Panc1 (cell line): ENCODE results near the gene CD276. TPM values are rescaled to one million over a fixed set of nuclear protein-coding genes. Genes with fewer than 3 reads are reported as not detected.

Experiments
- ATAC-seq: fragments of 200-7000 bp; cut with Tn5 transposase; 2 replicates; pipeline ENCODE4 v1.9.1; 2020; ENCODE audit warnings: mild to moderate bottlenecking, moderate library complexity
- BruUV-seq: library from RNA; stranded (reverse); fragments of 400-500 nt; replicated peaks from 2 replicates; lab custom pipeline; 2021; lab: Mats Ljungman, UMichigan
- CTCF ChIA-PET: fragments of 300-600 bp; sonication (Branson Sonifier 250); formaldehyde crosslinking; loops from one replicate; lab custom pipeline; 2022; ENCODE audit warnings: antibody characterized with exemption; lab: Charles Lee
- POLR2A ChIA-PET: fragments of 300-600 bp; sonication (Branson Sonifier 250); formaldehyde crosslinking; loops from one replicate; lab custom pipeline; 2022; ENCODE audit warnings: antibody characterized with exemption; lab: Charles Lee
- DNase-seq: peaks from one replicate; pipeline ENCODE4 v3.0.0-alpha.2; 2010; ENCODE audit warnings: low read depth, low spot score
- H3K27ac ChIP-seq: 2 replicates; pipeline ENCODE4 v1.5.1; 2011; ENCODE audit warnings: mild to moderate bottlenecking, low read length, inconsistent platforms
- H3K27me3 ChIP-seq: fragments of 200-500 bp; sonication (Bioruptor generic); 2 replicates; pipeline ENCODE4 v1.6.0; 2014; ENCODE audit warnings: low read length, inconsistent platforms; ENCODE audit not compliant: control insufficient read depth, insufficient read depth
- H3K36me3 ChIP-seq: fragments of 200-500 bp; sonication (Bioruptor generic); 2 replicates; pipeline ENCODE4 v1.5.1; 2014; ENCODE audit warnings: inconsistent platforms, mild to moderate bottlenecking, low read length, moderate library complexity; ENCODE audit not compliant: control insufficient read depth, insufficient read depth
- H3K4me1 ChIP-seq: 2 replicates; pipeline ENCODE4 v1.5.1; 2011; ENCODE audit warnings: inconsistent platforms, mild to moderate bottlenecking, low read length, moderate library complexity; ENCODE audit not compliant: control insufficient read depth, insufficient read depth
- H3K4me3 ChIP-seq, 2 experiments: 2 replicates each; pipeline ENCODE4 v1.5.1; 2011 to 2012; ENCODE audit warnings: low read depth in 2 of 2, low read length in 2 of 2, mild to moderate bottlenecking in 2 of 2, inconsistent platforms in 1 of 2, moderate library complexity in 1 of 2
- H3K9me3 ChIP-seq: fragments of 200-500 bp; sonication (Bioruptor generic); 2 replicates; pipeline ENCODE4 v1.5.1; 2014; ENCODE audit warnings: low read depth, mild to moderate bottlenecking, inconsistent platforms, low read length, moderate library complexity; ENCODE audit not compliant: control insufficient read depth, insufficient read depth
- POLR2AphosphoS5 ChIP-seq: IDR thresholded peaks from 2 replicates; pipeline ENCODE4 v1.6.1; 2012; ENCODE audit warnings: mild to moderate bottlenecking, low read depth, low read length, moderate library complexity
- SIN3A ChIP-seq: IDR thresholded peaks from 2 replicates; pipeline ENCODE4 v1.6.1; 2012; ENCODE audit warnings: low read depth, mild to moderate bottlenecking, low read length, moderate library complexity, borderline replicate concordance; ENCODE audit not compliant: insufficient read depth
- TCF7L2 ChIP-seq: IDR thresholded peaks from 2 replicates; pipeline ENCODE4 v1.6.1; 2011; ENCODE audit warnings: mild to moderate bottlenecking, low read depth, low read length, inconsistent platforms
- in situ Hi-C: cut with HindIII; loops from 2 replicates; pipeline ENCODE4 v1.10.0; 2016; ENCODE audit warnings: low sequenced_read_pairs, low pct_unique_long_range_greater_than_20kb
- intact Hi-C: fragments of 100-400 bp; cut with micrococcal nuclease; formaldehyde crosslinking; loops from one replicate; pipeline ENCODE4 v1.10.0; 2022; ENCODE audit not compliant: unreplicated experiment
- total RNA-seq: library from RNA; stranded (reverse); gene quantifications from one replicate; pipeline ENCODE4 v1.2.1, GENCODE V29; 2021; ENCODE audit not compliant: unreplicated experiment
- TF ChIP-seq, protein P1 (sequence below): fragments of 450-650 bp; IDR thresholded peaks from 2 replicates; pipeline ENCODE4 v1.5.1; 2017; ENCODE audit warnings: mild to moderate bottlenecking
- TF ChIP-seq, protein P2 (sequence below), 2 experiments: IDR thresholded peaks; 2 replicates each; pipeline ENCODE4 v1.6.1; 2011 to 2012; ENCODE audit warnings: low read depth in 2 of 2, control low read depth in 1 of 2, low read length in 1 of 2, mild to moderate bottlenecking in 1 of 2, moderate library complexity in 1 of 2; ENCODE audit not compliant: insufficient read depth in 1 of 2

The CD276 gene
- total RNA-seq, 1 experiment from 2014 or later: 99.1 TPM

DNA sequence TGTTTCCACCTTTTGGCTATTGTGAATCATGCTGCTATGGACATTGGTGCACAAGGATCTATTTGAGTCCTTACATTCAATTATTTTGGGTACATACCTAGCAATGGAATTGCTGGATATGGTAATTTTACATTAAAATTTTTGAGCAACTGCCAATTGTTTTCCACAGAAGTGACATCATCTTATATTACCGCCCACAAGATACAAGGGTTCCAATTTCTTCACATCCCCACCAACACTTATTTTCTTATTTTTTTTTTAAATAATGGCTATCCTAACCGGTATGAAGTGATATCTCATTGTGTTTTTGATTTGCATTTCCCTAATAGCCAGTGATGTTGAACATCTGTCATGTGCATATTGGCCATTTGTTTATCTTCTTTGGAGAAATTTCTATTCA is 28.5 kb upstream of the CD276 start:
- TF ChIP-seq, protein P1, sequence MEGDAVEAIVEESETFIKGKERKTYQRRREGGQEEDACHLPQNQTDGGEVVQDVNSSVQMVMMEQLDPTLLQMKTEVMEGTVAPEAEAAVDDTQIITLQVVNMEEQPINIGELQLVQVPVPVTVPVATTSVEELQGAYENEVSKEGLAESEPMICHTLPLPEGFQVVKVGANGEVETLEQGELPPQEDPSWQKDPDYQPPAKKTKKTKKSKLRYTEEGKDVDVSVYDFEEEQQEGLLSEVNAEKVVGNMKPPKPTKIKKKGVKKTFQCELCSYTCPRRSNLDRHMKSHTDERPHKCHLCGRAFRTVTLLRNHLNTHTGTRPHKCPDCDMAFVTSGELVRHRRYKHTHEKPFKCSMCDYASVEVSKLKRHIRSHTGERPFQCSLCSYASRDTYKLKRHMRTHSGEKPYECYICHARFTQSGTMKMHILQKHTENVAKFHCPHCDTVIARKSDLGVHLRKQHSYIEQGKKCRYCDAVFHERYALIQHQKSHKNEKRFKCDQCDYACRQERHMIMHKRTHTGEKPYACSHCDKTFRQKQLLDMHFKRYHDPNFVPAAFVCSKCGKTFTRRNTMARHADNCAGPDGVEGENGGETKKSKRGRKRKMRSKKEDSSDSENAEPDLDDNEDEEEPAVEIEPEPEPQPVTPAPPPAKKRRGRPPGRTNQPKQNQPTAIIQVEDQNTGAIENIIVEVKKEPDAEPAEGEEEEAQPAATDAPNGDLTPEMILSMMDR: no peak
- TF ChIP-seq, protein P2, sequence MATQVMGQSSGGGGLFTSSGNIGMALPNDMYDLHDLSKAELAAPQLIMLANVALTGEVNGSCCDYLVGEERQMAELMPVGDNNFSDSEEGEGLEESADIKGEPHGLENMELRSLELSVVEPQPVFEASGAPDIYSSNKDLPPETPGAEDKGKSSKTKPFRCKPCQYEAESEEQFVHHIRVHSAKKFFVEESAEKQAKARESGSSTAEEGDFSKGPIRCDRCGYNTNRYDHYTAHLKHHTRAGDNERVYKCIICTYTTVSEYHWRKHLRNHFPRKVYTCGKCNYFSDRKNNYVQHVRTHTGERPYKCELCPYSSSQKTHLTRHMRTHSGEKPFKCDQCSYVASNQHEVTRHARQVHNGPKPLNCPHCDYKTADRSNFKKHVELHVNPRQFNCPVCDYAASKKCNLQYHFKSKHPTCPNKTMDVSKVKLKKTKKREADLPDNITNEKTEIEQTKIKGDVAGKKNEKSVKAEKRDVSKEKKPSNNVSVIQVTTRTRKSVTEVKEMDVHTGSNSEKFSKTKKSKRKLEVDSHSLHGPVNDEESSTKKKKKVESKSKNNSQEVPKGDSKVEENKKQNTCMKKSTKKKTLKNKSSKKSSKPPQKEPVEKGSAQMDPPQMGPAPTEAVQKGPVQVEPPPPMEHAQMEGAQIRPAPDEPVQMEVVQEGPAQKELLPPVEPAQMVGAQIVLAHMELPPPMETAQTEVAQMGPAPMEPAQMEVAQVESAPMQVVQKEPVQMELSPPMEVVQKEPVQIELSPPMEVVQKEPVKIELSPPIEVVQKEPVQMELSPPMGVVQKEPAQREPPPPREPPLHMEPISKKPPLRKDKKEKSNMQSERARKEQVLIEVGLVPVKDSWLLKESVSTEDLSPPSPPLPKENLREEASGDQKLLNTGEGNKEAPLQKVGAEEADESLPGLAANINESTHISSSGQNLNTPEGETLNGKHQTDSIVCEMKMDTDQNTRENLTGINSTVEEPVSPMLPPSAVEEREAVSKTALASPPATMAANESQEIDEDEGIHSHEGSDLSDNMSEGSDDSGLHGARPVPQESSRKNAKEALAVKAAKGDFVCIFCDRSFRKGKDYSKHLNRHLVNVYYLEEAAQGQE (IDR thresholded peaks at IDR 0.05; ENCODE audit: insufficient read depth in 1 of 2, low read depth in 2 of 2, low read length in 1 of 2): no peak
- TF ChIP-seq TCF7L2 (no peak), POLR2AphosphoS5 (no peak), SIN3A (no peak)
- DNase-seq (no peak), ATAC-seq (no peak)
- Histone ChIP-seq H3K4me3 (no peak overlapping the region), H3K4me1 (no peaks in the 10 kb centered on the region), H3K27ac (no peak overlapping the region), H3K9me3 (no peaks in the 10 kb centered on the region), H3K27me3 (peaks cover 6% of the 10 kb centered on the region), H3K36me3 (no peaks in the 10 kb centered on the region)
- ChIA-PET POLR2A (no interaction called here), CTCF (no interaction called here)
- BruUV-seq: no TSS peak
- intact Hi-C loops (no loop called here), in situ Hi-C loops (no loop called here)

DNA sequence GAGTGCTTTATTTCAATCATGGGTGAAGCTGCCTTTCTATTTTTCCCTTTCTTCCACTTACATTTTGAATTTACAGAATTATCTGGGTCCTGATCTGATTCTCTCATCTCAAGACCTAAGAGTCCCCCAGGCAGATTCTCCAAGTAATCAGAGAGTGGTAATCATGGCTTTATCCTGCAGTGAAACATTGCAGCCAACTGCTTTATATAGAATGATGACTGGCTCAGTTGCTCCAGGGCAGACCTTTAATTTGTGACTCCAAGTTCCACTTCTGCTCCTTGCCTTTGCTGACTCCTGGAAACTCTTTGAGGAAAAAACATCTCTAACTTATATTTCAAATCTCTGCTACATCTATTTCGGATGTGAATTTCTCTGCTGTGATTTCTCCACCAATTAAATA is 25.5 kb upstream of the CD276 start:
- ChIA-PET POLR2A (no interaction called here), CTCF (no interaction called here)
- in situ Hi-C loops: no loop called here
- Histone ChIP-seq H3K4me1 (no peaks in the 10 kb centered on the region), H3K27ac (no peak overlapping the region), H3K36me3 (no peaks in the 10 kb centered on the region), H3K27me3 (peaks cover 6% of the 10 kb centered on the region), H3K4me3 (no peak overlapping the region), H3K9me3 (no peaks in the 10 kb centered on the region)
- DNase-seq: no peak
- no peak for ATAC-seq
- no TSS peak for BruUV-seq
- no peak for TF ChIP-seq SIN3A
- TF ChIP-seq, protein P1: no peak
- TF ChIP-seq, protein P2 (IDR thresholded peaks at IDR 0.05; ENCODE audit: insufficient read depth in 1 of 2, low read depth in 2 of 2, low read length in 1 of 2): no peak
- TF ChIP-seq POLR2AphosphoS5: no peak
- TF ChIP-seq TCF7L2: no peak
- intact Hi-C loops: no loop called here
